ENCODE results near the gene TOX3. TPM values are rescaled to one million over a fixed set of nuclear protein-coding genes. Genes with fewer than 3 reads are reported as not detected.

TOX3 gene
- total RNA-seq, 1 donor from 2014 or later: 10.5 TPM

DNA sequence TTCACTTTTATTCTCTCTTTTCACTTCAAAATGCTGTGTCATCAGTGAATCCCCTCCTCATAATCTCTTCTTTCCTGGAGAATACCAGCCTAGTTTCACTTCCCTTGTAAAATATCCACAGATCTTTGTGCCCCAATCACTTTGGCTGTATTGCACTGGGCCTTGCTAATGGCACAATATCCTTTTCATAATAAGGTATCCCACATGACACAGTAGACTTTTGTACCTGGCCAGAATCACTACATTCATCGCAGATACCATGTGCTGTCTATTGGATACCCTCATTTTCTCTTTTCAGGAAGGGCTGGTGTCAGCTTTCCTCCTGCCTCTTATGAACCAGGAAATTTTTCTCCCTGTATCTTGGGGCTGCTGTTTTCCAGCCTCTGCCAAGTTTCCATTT lies 25.7 kb upstream of the TOX3 start:
- TF ChIP-seq CTCF (conservative IDR thresholded peaks at IDR 0.05; ENCODE audit: low read depth, low read length): no peak
- DNase-seq (ENCODE audit: low read depth): no peak
- H3K4me3 ChIP-seq (ENCODE audit: low read depth, low read length): no peak overlapping the region

DNA sequence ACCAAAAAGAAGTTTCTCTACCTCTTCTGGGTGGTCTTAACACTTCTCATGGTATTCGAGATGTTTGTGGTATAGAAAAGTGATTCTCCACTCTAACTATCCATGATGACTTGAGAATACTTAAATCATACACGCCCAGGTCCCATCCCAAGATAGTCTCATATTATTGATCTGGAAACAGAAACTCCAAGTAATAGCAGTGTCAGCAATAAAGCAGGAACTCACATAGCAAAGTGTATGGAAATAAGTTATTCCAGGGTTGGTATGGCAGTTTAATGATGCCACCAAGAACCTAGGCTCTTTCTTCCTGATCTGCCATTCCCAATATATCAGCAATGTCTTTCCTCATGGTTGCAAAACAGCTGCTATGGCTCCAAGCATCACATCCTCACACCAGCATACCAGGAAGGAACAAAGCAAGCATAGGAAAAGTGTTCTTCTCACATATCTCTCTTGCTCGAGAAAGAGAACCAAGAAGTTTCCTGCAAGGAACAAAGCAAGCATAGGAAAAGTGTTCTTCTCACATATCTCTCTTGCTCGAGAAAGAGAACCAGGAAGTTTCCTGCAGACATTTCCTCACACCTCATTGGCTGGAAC lies 23.6 kb upstream of the TOX3 start:
- no peak overlapping the region for H3K4me3 ChIP-seq (ENCODE audit: low read depth, low read length)
- no peak for TF ChIP-seq CTCF (conservative IDR thresholded peaks at IDR 0.05; ENCODE audit: low read depth, low read length)
- DNase-seq (ENCODE audit: low read depth): no peak

GRCh38 chr16:52569701-52570100 lies 22.8 kb upstream of the TOX3 start:
- TF ChIP-seq CTCF (conservative IDR thresholded peaks at IDR 0.05; ENCODE audit: low read depth, low read length): no peak
- no peak for DNase-seq (ENCODE audit: low read depth)
- no peak overlapping the region for H3K4me3 ChIP-seq (ENCODE audit: low read depth, low read length)

GRCh38 chr16:52568983-52569690 lies 22.2 kb upstream of the TOX3 start:
- H3K4me3 ChIP-seq (ENCODE audit: low read depth, low read length): no peak overlapping the region
- TF ChIP-seq CTCF (conservative IDR thresholded peaks at IDR 0.05; ENCODE audit: low read depth, low read length): no peak
- no peak for DNase-seq (ENCODE audit: low read depth)

GRCh38 chr16:52568495-52568894 lies 21.6 kb upstream of the TOX3 start:
- DNase-seq (ENCODE audit: low read depth): no peak
- no peak for TF ChIP-seq CTCF (conservative IDR thresholded peaks at IDR 0.05; ENCODE audit: low read depth, low read length)
- H3K4me3 ChIP-seq (ENCODE audit: low read depth, low read length): no peak overlapping the region

- DNase-seq (ENCODE audit: low read depth): no peak
- no peak overlapping the region for H3K4me3 ChIP-seq (ENCODE audit: low read depth, low read length)
- TF ChIP-seq CTCF (conservative IDR thresholded peaks at IDR 0.05; ENCODE audit: low read depth, low read length): no peak
Observed at GRCh38 chr16:52567193-52567592, 20.2 kb upstream of the TOX3 start.

Measured in epithelial cell of proximal tubule (primary cell).